Activated CD4-positive, alpha-beta T cell treated with anti-CD3 and anti-CD28 coated beads, Interleukin-2, amount 50 U/mL, for 16 hours (primary cell): Measurements from ENCODE around the gene TMEM129.
A peak's percentile ranks its signal among the peaks of the same experiment; 100 is the strongest.
"Not testable (repeated sequence)": the region's sequence is repeated elsewhere in the genome, so short reads cannot be mapped to it uniquely, and the experiment has no call there.

ENCODE experiments used
- DNase-seq: peaks from one replicate; pipeline ENCODE4 v3.0.0-alpha.2; 2020

The TMEM129 gene

DNA sequence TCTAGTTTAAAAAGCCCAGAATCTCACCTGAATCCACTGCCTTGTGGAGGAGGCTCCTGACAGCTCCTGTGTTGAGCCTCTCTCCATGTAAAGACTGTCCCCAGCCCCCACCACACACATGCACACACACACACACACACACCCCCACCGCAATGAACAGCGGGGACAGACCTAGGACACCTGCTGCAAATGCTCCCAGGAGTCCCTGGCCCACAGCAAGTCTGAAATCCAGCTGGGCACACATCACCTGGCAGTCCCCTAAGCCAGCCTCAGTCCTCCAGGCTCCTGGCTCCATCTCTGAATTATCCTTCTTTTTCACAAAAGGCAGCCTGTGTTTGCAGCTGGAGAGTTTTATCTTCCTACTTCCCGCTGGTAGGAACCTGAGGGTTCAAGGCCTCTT, 30.4 kb downstream of the TMEM129 start:
- DNase-seq = no peak

DNA sequence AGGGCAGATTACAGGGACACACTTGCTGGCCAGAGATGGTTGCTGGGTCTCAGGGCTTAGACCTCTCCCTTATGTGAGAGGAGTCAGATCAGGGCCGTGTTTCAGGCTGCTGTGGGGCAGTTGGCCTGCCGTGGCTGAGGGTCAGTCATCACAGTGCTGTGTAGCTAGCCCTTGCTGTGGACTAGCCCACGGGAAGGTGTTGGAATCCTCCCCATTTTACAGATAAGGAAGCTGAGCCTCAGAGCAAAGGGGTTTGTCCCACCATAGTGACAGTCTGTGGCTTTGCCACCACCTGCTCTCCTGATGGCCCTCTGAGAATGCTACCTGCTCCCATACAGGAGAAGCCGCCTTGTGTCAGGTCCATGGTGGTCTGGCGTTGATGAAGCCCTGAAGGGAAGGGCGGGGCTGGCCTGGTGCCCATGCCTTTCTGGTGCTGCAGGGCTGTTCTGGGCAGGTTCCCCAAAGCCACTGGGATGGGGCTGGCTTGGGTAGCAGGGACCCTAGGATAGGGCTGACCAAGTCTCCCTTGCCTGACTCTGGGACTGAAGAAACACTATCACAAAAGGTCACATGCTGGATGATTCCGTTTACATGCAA, 34.6 kb downstream of the TMEM129 start:
- DNase-seq = no peak

- DNase-seq = no peak
Observed at GRCh38 chr4:1685235-1686150, 35.6 kb downstream of the TMEM129 start.

GRCh38 chr4:1684506-1685234, 36.5 kb downstream of the TMEM129 start:
- DNase-seq = no peak

GRCh38 chr4:1683736-1684505, 37.2 kb downstream of the TMEM129 start, which contains the start of gene FAM53A:
FAM53A (minus strand) TSS chr4:1684313; CDS start chr4:1668741, 15,572 bp downstream.
- peak; percentile 93 for DNase-seq

DNA sequence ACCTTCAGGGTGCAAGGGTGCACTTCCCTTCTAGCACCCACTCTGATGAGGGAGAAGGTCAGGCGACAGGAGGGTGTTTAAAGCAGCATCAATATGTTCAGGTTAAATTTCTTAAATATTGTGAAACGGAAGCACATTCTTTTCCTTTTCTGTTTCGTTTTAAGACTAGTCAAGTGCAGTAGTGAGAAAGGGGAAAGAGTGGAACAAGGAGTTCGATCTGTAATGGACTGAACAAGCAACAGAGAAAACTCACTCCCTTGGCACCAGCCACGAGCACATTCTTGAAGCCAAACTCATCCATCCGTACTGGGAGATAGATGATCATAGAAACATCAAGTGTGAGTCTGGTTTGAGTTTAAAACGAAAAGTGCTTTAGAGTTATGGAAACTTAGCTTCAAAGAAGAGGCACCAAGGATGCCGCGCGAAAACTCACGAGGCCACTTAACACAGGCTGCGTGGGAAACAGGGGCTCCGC, 37.8 kb downstream of the TMEM129 start:
- DNase-seq = peak; percentile 7

- DNase-seq = no peak
Observed at GRCh38 chr4:1682860-1683259, 38.3 kb downstream of the TMEM129 start.

GRCh38 chr4:1678244-1678643, 42.9 kb downstream of the TMEM129 start:
- no peak for DNase-seq

DNA sequence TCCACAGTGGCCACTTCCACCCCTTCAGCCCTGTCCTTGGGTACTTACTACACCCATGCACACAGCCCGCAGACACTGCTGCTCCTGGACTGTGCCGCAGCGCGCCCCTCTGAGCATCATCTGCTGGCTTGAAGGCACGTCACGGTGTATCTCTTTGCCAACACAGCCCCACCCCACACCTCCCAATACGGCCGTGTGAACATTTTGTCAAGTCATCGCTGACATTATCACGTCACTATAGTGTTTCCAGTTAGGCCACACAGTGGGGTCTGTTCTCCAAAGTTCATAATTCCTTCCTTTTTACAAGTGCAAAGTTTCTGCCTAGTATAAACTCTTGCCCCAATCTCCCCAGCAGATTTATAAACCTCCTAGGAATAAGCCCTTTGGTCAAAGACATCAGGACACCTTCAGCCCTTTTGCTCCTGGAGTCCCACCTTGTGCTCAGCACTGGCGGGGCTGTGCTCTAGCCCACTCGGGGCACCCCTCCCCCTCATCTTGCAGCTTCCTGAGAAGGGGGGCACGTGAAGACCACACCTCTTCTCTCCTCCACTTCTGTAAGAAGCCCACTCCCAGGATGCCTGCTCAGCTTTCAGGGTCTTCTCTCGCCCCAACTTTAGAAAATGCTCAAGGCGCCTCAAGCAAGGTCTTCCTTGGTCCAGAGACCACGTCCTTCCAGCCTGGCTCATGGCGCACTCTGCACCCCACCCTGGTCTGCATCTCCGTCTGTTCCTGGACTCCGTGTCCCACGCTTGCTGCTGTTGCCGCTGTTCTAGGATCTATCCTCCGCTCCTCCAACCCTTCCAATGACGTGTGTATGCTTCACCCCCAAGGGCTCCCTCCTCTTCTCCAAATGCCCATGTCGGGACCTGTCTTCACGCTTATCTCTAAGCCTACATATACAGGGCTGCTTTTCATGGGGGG, 44.3 kb downstream of the TMEM129 start:
- no peak for DNase-seq

GRCh38 chr4:1675802-1676137, 45.4 kb downstream of the TMEM129 start:
- DNase-seq = no peak

GRCh38 chr4:1675136-1675801, 45.9 kb downstream of the TMEM129 start:
- DNase-seq = no peak

- DNase-seq = no peak
Observed at GRCh38 chr4:1674682-1675081, 46.4 kb downstream of the TMEM129 start.

DNA sequence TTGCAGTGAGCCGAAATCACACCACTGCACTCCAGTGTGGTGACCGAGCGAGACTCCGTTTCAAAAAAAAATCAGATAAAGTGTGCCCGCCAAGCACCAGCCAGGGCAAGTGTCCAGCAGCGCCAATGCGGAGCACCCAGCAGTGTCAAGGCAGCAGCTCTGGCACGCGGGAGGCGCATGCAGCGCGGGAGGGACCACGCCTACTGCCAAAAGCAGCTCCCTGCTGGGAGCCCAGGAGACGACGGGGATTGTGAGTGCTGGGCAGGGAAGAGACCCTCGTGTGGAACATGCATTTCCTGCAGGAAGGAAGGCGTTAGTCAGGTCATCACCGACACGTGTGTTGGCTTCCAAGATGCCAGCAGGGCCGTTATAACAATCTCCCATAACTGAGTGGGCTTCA, 47.5 kb downstream of the TMEM129 start:
- DNase-seq = no peak

- DNase-seq = not testable (repeated sequence)
Observed at GRCh38 chr4:1671011-1671410, 50.1 kb downstream of the TMEM129 start.

DNA sequence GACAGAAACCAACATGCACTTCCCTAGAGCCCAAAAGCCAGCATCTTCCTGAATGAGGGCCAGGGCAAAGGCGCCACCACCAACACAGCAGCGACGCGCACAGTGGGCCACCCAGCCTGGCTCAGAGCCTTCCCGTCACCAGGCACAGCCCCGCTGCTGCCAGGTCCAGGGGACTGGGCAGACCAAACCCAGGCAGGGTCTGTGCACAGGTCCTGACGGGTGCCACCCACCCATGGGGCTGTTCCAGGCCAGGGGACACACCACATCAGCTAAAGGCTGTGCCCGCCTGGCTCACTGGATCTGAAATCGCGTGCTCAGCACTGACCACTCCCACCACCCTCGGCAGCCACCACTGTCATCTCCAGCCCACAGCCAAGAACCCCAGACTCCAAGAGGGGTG, 50.8 kb downstream of the TMEM129 start:
- no peak for DNase-seq

GRCh38 chr4:1669850-1670249, 51.3 kb downstream of the TMEM129 start:
- DNase-seq = no peak

DNA sequence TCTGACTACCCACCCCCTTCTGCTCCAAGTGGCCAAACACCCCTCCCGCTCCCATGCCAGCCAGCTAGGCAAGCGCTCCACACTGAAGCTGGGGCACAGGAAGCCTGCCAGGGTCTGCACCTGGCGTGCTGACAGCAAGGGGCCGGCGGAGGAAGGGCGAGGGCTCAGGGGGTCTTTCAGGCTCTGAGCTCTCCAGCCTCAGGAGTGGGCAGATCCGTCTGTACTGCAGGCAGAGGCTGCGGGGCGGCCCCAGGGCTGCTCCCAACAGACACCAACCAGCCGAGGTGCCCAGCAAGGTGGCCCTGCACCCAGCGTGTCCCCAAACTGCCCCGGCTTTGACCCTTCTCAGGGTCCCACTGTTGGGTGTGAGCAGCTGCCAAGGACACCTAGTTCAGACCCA, 51.9 kb downstream of the TMEM129 start:
- no peak for DNase-seq

GRCh38 chr4:1668488-1668840, 52.7 kb downstream of the TMEM129 start:
- DNase-seq = no peak

- DNase-seq = no peak
Observed at GRCh38 chr4:1667273-1667672, 53.9 kb downstream of the TMEM129 start.

DNA sequence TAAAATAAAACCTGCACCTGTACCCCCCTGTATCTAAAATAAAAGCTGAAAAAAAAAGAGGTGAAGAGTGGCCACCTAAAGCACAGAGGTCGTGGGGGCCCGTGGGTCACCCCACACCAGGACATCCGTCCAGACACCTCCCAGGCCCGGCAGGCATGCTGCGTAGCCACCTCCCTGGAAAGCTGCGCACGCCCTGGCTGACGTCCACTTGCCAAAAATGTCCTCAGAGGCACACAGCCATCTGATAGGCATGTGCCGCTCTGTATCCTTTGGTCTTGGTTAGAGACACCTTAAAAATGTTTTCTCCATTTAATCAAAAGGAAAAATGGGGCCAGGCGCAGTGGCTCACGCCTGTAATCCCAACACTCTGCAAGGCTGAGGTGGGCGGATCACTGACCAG, 54.7 kb downstream of the TMEM129 start:
- DNase-seq = no peak
